ENCODE results near the gene KRT83.

KRT83 gene

GRCh38 chr12:52354200-52354599 is 33.0 kb upstream of the KRT83 start:
- no peak for TF ChIP-seq CTCF (IDR thresholded peaks at IDR 0.05; ENCODE audit: control insufficient read depth, insufficient read depth, low read depth, low read length, missing control alignments)
- H3K4me3 ChIP-seq (ENCODE audit: control insufficient read depth, low read depth, low read length), result no peak overlapping the region
- DNase-seq (ENCODE audit: low read depth), result no peak

- no peak for TF ChIP-seq CTCF (IDR thresholded peaks at IDR 0.05; ENCODE audit: control insufficient read depth, insufficient read depth, low read depth, low read length, missing control alignments)
- no peak for DNase-seq (ENCODE audit: low read depth)
These were observed 32.6 kb upstream of the KRT83 start for GRCh38 chr12:52353766-52354165.

GRCh38 chr12:52352951-52353350 is 31.8 kb upstream of the KRT83 start:
- H3K4me3 ChIP-seq (ENCODE audit: control insufficient read depth, low read depth, low read length), result no peak overlapping the region
- no peak for TF ChIP-seq CTCF (IDR thresholded peaks at IDR 0.05; ENCODE audit: control insufficient read depth, insufficient read depth, low read depth, low read length, missing control alignments)

More at GRCh38 chr12:52353766-52354165, 32.6 kb upstream of the KRT83 start:
- no peak overlapping the region for H3K4me3 ChIP-seq (ENCODE audit: control insufficient read depth, low read depth, low read length)

GRCh38 chr12:52351196-52352059 is 30.2 kb upstream of the KRT83 start:
- H3K4me3 ChIP-seq (ENCODE audit: control insufficient read depth, low read depth, low read length), result no peak overlapping the region
- no peak for DNase-seq (ENCODE audit: low read depth)

More at GRCh38 chr12:52352951-52353350, 31.8 kb upstream of the KRT83 start:
- DNase-seq (ENCODE audit: low read depth), result no peak

GRCh38 chr12:52350786-52351185 is 29.6 kb upstream of the KRT83 start:
- no peak for DNase-seq (ENCODE audit: low read depth)
- no peak for TF ChIP-seq CTCF (IDR thresholded peaks at IDR 0.05; ENCODE audit: control insufficient read depth, insufficient read depth, low read depth, low read length, missing control alignments)
- no peak overlapping the region for H3K4me3 ChIP-seq (ENCODE audit: control insufficient read depth, low read depth, low read length)

More at GRCh38 chr12:52351196-52352059, 30.2 kb upstream of the KRT83 start:
- TF ChIP-seq CTCF (IDR thresholded peaks at IDR 0.05; ENCODE audit: control insufficient read depth, insufficient read depth, low read depth, low read length, missing control alignments), result no peak

- no peak for TF ChIP-seq CTCF (IDR thresholded peaks at IDR 0.05; ENCODE audit: control insufficient read depth, insufficient read depth, low read depth, low read length, missing control alignments)
- no peak for DNase-seq (ENCODE audit: low read depth)
- no peak overlapping the region for H3K4me3 ChIP-seq (ENCODE audit: control insufficient read depth, low read depth, low read length)
These were observed 28.9 kb upstream of the KRT83 start for GRCh38 chr12:52350021-52350620.
